Stimulated activated CD4-positive, alpha-beta T cell treated with anti-CD3 and anti-CD28 coated beads, Interleukin-12 subunit alpha, Interleukin-12 subunit beta, amount 100 ng/mL, for 24 hours (primary cell): ENCODE data around the gene CAT.

Experiments used
- DNase-seq, 2 experiments: peaks; one replicate each; pipeline ENCODE4 v3.0.0-alpha.2; 2020; ENCODE audit warnings: low read depth in 2 of 2

Gene CAT

DNA sequence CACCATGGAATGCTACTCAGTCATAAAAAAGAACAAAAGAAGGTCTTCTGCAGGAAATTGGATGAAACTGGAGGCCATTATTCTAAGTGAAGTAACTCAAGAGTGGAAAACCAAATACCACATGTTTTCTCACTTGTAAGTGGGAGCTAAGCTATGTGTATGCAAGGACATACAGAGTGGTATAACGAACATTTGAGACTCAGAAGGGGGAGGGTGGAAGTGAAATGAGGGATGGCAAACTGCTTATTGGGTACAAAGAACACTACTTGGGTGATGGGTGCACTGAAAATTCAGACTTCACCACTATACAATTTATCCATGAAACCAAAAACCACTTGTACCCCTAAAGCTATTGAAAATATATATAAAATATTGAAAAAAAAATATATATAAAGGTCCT, 13.4 kb upstream of the CAT start:
- DNase-seq: no peak

DNA sequence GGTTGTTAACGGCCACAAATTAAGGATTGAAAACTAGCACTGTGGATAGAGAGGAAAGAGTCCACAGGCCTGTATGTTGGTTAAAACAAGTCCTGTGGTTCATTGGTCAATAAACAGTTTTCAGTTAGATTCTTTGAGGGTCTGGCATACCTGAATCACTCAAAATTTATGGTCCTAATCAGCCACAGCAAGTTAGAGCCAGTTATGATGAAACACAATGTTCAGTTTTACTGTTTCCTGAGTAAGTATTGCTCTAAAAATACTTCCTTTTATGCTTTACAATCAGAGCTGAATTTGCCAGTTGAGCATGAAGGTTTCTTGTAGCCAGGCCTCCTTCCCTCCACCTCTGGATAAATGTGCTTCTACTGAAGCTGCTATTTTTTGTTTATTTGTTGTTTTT, 12.9 kb upstream of the CAT start:
- DNase-seq: no peak

DNA sequence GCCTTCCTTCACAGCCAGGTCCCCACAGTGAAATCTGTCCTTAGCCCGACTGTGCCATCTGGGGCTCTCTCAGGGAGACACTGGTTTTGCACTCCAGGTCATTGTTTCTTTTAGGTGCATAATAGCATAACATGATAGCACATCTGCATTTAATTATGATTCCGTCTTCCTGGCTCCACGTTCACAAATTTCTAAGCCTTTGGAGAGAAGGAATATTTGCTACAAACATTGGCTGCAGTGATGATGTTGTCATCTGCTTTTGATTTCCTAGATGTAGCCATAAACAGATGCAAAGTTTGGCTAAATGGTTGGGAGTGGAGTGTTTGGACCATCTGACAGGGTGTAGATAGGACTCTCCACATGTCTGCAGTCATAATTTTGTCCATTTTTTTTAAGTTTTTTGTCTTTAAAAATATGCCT, 12.0 kb upstream of the CAT start:
- no peak for DNase-seq

DNA sequence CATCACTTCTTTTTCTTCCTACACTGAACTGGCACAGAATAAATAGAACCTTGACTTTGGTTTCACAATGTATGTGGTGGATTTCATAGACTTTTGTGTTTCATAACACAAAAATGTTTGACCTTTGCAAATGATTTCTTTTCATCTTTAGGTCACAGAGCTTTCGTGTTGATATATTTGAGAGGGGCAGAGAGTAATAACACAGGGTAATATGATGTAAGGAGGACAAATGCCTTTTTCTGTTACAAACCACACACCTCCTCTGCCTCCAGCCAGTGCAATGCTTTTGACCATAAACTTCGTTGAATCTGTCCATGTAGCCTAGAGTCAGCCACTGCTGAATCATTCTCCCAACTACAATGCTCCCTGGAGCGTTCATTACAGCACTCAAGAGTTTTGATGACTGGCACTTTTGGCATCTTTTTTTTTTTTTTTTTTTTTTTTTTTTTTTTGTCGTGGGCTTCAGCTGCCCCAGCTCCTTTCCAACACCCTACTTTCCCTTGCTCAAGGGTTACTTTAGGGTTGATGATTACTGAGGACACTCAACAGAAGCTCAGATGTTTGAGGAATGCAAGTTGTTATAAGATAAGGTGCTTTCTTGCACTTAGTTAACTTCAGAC, 11.4 kb upstream of the CAT start:
- no peak for DNase-seq

DNA sequence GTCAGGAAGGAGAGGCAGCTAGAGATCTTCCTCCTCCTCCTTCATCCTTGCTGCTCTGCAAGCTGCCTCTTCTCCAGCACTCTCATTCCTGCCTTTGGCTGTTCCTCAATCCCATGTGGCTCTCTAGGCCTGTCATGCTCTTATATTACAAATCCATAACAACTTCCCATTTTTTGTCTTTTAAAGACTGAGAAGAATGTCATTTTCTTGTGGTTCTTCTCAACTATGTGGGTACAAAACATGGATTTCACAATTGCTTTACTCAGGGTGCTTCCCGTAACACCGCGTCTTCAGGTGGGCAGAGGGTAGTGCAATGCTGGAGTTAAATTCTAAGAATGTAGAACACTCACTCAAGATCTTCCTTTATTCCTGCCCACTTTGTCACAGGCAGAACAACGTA, 6.8 kb upstream of the CAT start:
- DNase-seq: no peak

DNA sequence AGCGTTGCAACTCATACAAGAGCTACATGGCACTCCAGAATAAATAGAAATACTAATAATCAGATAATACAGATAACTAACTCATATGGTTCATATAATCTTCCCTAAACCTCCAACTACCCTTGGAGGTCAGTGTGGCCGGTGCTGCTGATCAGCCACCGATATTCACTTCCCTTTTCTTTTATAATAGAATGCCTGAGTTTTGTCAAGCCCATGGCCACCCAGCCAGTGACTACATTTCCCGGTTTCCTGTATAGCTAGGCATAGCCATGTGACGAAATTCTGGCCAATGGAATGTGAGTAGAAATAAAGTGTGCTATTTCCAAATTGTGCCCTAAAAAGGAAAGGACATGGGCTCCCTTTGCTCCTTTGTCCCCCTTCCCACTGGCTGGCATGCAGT, 5.9 kb upstream of the CAT start:
- DNase-seq: no peak

DNA sequence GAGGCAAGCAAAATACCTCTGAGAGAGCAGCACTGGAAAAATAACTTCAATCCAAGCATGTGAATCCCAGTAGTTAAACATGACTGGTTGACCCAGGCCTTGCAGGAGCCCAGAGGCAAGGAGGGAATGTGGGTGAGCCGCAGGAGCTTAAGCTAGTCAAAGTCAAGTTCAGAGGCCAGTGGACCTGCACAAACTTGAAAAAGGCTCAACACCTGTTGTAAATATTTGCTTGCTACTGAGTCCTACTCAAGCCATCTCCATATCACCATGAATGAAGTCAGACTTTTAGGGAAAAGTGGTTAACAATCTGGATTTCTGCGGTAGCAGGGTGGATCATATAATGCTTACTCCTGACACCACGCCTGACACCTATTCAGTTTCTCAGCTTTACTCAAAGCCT, 4.8 kb upstream of the CAT start:
- no peak for DNase-seq

DNA sequence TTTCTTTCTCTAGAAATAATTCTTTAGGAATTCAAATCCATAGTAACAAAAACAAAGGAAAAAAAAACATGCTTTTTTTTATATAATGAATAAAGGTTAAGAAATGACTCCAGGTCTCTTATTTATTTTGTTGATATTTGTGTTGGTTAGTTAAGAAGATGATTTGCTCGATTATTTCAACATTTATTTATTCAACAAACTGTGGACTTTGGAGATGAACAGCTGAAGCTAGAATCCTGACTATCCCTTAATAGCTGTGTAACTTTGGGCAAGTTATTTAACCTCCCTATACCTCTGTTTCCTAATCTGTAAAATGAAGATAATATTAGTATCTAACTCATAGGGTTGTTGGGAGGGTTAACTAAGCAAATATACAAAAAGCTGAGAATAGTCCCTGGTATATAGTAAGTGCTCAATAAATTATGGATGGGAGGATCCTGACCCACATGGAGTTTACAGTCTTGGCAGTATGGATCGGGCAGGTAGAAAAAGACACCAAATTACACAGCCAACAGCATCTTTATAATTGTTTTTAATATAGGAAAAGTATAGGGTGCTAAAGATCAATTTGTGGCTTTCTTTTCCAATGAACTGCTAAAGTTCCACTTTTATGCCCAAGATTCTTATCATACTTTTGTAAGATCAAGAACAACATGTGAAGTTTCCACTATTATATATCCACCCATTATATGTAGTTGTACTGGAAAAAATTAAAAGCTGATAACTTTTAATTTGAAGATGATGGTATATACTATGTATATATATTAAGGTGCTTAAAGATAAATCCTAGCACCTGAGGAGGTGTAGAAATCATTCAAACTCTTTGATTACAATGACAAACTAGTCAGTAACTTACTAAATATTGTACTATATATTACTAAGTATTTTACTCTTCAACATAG, 1.3 kb upstream of the CAT start:
- DNase-seq: no peak

DNA sequence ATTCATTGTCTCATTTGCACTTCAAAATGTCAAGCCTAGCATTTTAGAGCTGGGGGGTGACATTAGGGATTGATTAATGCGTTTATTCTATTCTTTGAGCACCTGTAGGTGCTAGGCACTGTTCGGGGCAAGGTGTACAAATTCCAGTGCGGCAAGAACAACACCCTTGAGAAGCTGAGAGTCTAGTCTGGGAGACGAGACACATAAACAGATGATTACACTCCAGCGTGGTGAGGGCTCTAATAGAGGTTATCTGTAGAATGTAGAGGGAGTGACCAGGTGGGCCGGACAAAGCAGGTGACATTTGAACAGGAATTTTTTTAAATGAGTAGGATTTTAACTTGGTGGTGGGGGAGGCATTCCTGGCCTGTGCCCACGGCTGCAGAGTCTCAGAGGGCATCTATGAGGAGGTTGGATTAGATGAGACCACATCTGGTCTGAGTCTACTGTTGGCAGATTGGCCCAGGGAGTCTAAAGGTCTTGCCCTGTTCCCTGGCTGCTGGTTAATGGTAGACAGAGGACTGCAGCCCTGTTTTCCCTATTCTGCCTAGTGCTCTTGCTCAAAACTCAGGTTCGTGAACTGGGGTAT, 970 bp downstream of the CAT start:
- DNase-seq: no peak

DNA sequence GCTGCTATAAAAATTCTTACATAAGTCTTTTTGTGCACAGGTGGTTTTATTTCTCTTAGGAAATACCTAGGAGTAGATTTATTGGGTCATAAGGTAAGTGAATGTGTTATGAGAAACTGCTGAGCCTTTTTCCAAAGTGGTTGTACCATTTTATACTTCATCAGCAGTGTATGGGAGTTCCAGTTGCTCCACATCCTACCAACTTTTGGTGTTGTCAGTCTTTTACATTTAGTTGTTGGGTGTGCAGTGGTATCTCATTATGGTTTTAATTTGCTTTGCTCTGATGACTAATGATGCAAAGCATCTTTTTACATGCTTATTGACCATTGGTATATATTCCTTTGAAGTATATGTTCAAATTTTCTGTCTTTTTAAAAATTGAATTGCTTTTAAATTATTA, 3.1 kb downstream of the CAT start:
- DNase-seq: no peak

DNA sequence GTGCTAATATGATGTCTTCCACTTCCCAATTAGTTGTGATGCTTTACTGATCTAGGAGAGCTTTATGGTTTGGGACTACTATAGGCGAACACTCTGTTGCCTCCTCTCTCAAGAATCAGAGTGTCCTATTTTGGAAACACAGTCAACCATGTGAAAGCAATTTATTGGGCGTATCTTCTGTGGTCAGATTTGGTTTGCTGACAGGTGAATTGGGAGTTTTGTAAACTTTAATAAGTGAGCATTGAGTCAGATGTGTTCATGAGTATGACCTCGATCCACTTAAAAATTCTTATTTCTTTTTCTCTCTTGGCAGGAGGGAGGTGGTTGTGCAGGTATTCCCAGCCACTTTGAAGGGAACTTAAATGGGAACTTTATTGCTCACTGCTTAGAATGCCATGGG, 4.4 kb downstream of the CAT start:
- no peak for DNase-seq

DNA sequence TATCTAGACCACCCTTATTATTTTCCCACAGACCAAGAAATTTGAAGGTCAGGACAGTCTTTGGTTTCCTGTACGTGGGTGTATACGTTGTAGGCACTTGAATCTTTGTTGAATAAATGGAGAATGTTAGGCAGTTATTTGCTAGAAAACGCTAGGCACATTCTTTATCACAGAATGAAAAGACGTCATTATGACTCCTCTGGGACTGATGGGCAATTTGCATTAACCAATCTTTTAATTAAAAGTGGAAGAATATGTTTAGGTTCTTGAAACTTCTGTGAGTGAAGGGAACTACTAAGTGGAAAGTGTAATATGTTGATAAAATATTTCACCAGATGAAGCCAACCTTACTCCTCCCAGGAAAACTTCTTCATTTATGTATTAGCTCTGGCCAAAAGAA, 5.7 kb downstream of the CAT start:
- no peak for DNase-seq

DNA sequence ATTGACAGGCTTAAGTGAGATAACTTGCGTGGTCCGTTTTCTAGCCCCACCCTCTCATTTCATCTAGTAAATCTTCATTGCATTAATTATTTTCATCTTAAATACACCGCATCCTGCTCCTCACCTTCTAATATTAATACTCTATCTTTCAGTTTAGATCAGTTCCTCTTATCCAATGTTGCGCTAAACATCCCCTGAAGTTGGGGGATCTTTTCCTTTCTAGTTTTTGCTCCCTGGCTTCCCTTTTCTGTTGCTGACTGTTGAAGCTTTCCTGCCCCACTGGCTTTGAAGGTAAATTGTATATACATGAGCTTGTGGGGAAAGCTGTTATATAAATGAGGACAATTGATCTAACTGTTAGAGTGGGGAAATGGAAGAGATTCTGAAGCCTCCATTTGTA, 7.2 kb downstream of the CAT start:
- no peak for DNase-seq

DNA sequence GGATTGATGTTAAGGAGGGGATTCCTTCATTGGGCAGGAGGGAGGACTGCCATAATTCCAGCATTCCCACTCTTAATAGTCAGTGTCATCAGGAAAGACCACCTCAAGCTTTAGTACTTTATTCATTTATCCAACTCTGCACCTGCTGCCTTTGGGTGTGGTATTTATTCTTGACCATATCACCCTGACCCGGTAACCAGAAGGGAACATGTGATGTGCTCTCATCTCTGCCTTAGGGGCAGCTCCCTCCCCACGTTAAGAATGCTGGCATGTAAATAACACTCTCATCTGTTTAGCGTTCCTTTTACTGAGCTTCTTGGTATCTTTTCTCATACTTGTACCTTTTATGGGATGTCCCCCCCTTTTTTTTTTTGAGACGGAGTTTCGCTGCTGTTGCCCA, 7.7 kb downstream of the CAT start:
- no peak for DNase-seq

DNA sequence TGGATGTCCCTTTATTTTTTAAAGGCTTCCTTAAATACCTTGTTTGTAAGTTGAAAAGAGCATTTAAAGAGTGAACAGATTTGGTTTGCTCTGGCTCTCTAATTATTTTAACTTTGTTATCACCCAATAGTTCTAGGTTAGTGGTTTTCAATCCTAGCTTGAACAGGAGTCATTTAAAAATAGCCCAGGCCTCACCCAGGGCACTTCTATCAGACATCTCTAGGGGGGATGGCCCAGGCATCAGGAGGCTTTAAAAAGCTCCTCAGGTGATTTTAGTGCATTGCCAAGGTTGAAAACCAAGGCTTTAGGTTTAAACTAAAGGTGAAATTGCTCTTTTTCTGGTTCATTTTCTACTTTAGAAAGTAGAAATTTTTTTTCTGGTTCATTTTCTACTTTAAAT, 8.3 kb downstream of the CAT start:
- DNase-seq: no peak

DNA sequence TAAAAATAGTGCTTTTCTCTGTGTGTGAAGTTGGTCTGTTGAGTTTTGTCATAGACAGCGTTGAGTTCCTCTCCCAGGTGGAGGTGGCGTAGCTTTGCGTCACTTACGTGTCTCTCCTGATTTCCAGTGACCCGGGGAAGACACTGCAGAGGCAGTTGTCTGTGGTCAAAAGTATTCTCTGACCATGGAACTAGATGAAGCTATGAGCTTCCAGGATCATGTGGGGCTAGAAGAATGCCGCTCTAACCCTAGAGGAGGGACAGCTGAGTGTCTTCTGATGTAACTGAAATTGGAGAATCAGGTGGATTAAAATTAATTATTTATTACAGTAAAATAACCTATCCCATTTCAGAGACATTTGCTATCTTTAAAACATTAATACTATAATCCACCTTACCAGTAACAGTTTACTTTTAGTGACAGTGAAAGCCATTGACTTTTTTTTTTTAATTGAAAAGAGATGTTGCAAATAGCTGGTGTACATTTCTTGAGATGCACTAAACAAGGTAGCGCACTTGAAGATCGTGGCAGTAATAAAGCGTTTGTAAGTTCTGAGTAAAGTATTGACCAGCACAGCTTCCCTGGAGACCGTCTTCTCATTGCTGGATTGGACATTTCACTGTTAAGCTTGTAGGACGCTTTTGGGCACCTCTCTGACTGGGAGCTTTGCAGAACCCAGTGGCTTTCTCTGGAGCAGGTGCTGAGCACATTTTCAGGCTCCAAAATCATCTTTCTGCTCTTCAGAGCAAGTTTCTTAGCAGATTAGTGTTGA, 9.7 kb downstream of the CAT start:
- no peak for DNase-seq

DNA sequence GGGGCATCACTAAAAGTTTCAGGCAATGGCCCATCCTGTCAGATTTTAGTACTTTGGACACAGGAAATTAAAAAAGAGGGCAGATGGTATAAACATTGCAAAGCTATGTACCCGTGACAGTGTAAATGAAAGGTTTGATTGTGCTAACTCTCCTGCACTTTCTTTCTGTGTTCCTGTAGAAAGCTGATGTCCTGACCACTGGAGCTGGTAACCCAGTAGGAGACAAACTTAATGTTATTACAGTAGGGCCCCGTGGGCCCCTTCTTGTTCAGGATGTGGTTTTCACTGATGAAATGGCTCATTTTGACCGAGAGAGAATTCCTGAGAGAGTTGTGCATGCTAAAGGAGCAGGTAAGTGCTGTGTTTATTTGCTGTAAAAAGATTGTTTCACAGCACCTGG, 10.3 kb downstream of the CAT start:
- DNase-seq: no peak

DNA sequence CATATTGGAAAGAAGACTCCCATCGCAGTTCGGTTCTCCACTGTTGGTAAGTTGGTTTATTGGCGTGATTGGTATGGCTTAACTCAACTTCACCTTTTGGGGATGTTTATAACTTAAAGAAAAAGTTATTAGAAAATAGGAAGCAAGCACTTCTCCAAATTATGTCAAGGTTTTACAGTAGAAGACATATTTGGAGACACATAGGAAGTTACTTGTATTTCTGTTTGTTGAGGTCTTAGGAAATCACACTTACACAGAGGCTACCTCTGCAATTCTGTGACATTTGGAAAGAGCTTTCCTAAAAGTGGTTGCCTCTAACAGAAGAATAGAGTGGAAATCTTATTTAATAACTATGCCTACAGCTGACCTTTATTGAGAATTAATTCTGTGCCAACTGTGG, 12.3 kb downstream of the CAT start:
- no peak for DNase-seq

DNA sequence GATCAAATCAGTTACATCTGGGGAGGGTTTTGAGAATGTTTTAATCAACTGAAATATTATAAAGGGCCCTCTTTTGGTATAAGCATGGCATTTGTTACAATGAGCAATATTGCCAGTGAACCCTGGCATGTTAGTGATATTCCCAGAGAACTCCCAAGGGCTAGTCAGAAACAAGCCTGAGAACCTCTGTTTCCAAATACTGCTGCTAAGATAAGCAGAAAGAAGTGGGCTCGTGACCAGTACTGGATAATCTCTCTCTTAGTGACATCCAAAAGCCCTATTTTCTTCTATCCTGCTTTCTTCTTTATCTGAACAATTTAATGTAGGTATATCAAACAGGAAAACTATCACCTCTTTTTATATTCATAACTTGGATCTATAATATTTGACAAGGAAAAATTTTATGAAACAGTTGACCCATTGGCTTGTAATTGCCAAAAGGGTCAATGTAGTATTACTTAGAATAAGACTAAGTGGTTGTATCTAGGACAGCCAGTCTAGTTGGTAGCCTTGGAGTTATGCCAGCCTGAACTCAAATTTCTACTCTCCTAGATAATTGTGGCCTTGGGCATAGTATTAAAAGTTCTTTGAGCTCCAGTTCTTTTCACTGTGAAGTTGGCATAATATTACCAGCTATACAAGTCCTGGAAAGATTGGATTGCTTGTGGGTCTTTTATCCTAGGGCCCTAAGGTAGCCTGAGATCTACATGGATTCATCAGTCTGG, 15.7 kb downstream of the CAT start:
- no peak for DNase-seq

DNA sequence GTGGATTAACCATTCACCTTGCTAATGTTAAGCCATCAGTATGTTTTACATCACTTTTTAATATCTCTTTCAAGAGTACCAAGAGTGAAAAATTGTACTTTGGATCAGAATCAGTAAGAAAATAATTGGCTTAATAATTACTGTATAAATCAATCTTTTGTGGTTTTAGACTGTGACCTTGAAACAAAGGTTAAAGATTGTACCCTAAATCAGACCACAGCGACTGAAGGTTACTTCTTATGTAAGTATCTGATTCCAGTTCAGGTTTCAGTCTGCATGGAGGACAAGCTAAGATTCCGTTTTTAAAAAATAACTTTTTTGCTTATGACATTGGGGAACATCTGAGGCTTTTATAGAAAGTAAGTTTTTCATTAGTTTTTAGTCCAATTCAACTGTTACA, 18.9 kb downstream of the CAT start:
- DNase-seq: no peak

DNA sequence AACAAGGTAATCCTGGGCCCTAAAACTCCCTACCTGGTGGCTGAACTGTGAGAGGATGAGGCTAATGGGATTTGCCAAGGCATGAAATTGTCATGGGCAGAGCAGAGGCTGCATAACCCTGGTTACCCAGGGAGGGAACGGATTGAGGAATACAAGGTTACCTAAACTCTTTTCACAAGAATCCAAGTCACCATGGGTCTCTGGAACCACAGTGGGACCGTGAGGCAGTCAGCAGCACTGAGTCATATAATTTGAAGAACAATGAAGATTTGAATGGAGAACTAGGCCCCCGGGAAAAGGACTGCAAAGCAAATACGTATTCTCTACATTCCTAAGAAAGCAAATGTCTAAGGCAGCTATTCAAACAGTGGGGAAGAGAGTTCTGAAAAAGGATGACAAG, 19.8 kb downstream of the CAT start:
- no peak for DNase-seq
